Measurements from ENCODE around the gene LMOD2.
"Not testable (repeated sequence)": the region's sequence is repeated elsewhere in the genome, so short reads cannot be mapped to it uniquely, and the experiment has no call there.

LMOD2 gene

GRCh38 chr7:123628829-123629228 lies 26.8 kb upstream of the LMOD2 start:
- no peak overlapping the region for H3K4me3 ChIP-seq (ENCODE audit: low read depth, low read length)
- TF ChIP-seq CTCF (IDR thresholded peaks at IDR 0.05; ENCODE audit: control insufficient read depth, extremely low read depth, insufficient read depth) = no peak
- DNase-seq (ENCODE audit: low read depth) = no peak

- no peak overlapping the region for H3K4me3 ChIP-seq (ENCODE audit: low read depth, low read length)
- no peak for DNase-seq (ENCODE audit: low read depth)
- no peak for TF ChIP-seq CTCF (IDR thresholded peaks at IDR 0.05; ENCODE audit: control insufficient read depth, extremely low read depth, insufficient read depth)
Measured at GRCh38 chr7:123629281-123629680, 26.4 kb upstream of the LMOD2 start.

GRCh38 chr7:123632808-123633207 lies 22.9 kb upstream of the LMOD2 start:
- DNase-seq (ENCODE audit: low read depth) = no peak
- no peak overlapping the region for H3K4me3 ChIP-seq (ENCODE audit: low read depth, low read length)
- TF ChIP-seq CTCF (IDR thresholded peaks at IDR 0.05; ENCODE audit: control insufficient read depth, extremely low read depth, insufficient read depth) = no peak

- no peak overlapping the region for H3K4me3 ChIP-seq (ENCODE audit: low read depth, low read length)
- no peak for TF ChIP-seq CTCF (IDR thresholded peaks at IDR 0.05; ENCODE audit: control insufficient read depth, extremely low read depth, insufficient read depth)
- no peak for DNase-seq (ENCODE audit: low read depth)
Measured at GRCh38 chr7:123633553-123633952, 22.1 kb upstream of the LMOD2 start.

GRCh38 chr7:123634011-123634573 lies 21.6 kb upstream of the LMOD2 start:
- not testable (repeated sequence) for DNase-seq (ENCODE audit: low read depth); H3K4me3 ChIP-seq (ENCODE audit: low read depth, low read length)

GRCh38 chr7:123635551-123636359 lies 19.9 kb upstream of the LMOD2 start:
- DNase-seq (ENCODE audit: low read depth) = no peak

GRCh38 chr7:123637203-123637602 lies 18.5 kb upstream of the LMOD2 start:
- H3K4me3 ChIP-seq (ENCODE audit: low read depth, low read length) = no peak overlapping the region
- DNase-seq (ENCODE audit: low read depth) = no peak
- TF ChIP-seq CTCF (IDR thresholded peaks at IDR 0.05; ENCODE audit: control insufficient read depth, extremely low read depth, insufficient read depth) = 0 out of 2 replicates have a peak, but pooled peaks have one; percentile 7

More at GRCh38 chr7:123635551-123636359, 19.9 kb upstream of the LMOD2 start:
- no peak overlapping the region for H3K4me3 ChIP-seq (ENCODE audit: low read depth, low read length)
- peak; percentile 73 for TF ChIP-seq CTCF (IDR thresholded peaks at IDR 0.05; ENCODE audit: control insufficient read depth, extremely low read depth, insufficient read depth)
